GM18526 (cell line): ENCODE data around the gene IBTK.

Experiments
- POLR2A ChIP-seq: IDR thresholded peaks from 3 replicates; pipeline ENCODE4 v1.6.1; 2011; ENCODE audit not compliant: insufficient read length; ENCODE audit errors: extremely low read depth

IBTK gene

DNA sequence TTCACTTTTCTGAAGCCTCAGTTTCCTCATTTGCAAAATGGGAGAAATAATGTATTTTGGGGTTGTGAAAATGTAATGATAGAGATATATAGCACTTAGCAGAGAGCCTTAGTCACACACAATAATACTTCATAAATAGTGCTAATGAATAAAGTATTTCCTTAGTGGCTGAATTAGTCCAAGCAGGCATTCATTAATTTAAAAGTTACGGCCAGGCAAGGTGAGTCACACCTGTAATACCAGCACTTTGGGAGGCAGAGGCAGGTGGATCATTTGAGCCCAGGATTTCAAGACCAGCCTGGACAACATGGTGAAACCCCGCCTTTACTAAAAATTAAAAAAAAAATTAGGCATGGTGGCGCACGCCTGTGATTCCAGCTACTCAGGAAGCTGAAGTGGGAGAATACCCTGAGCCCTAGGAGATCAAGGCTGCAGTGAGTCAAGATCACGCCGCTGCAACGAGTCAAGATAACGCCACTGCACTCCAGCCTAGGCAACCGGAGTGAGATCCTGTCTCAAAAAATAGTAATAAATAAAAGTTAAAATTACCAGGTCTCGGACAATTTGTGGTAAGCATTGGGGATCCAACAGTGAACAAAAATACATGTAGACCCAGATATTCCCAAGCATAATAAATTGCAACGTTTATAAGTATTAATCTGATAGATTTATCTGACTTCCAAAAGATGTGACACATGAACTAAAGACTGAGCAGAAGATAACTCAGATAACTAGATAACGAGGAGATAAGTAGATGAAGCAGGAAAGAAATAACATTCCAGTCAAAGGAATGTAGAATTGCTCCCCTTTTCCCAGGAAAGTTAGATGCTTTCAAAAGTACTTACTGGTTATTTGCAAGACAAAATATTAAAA is 2.1 kb upstream of the IBTK start:
- no peak for TF ChIP-seq POLR2A

DNA sequence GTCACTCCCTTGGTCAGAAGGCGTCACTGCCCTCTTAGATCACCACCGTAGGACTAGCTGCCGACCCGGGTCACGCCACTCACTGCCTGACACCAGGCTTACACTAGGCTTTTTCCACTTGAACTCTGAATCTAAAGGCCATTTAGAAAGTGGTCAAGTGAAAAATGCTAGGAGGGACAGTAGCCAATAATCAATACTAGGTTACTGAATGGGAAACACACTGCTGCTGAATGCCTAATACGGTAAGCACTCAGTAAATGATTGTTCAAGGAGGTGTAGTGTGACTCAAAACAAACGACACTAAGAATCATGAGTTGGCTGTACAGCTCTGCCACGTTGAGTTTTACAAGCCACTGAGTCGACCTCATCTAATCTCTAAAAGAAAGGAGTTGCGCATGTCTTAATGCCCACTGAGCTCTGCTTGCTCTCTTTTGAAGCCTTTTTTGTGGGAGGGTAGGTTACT is 760 bp upstream of the IBTK start:
- no peak for TF ChIP-seq POLR2A

DNA sequence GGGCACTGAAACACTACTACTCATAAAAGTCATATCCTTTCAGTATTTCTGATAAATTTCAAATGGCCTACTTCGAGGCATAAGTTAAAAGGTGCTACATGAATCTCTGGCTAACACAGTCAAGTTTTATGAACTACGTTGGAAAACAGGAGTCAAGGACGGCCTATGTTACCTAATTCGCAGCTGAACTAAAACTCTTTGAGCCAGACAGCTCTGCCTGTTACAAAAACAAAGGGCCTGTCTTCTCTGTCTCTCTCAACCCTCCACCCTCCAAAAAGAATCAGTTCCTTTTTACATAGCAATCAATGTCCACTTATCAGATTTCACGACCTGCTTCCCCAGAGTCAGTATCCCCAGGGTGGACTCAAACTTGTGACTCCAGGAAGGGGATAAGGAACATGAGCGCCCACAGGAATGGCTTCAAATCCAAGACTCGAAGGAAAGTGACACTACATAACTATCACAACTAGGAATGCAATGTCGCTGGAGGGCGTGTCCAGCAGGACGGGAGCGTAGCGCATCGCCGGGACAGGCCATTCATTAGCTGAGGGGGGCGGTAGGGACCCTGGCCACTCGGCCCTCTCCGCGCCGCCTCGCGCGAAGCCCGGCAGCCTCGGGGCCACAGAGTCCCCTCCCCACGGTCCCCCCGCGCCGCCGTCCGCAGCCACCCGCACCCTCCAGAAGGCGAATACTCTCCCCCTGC is 591 bp downstream of the IBTK start:
- TF ChIP-seq POLR2A = no peak

DNA sequence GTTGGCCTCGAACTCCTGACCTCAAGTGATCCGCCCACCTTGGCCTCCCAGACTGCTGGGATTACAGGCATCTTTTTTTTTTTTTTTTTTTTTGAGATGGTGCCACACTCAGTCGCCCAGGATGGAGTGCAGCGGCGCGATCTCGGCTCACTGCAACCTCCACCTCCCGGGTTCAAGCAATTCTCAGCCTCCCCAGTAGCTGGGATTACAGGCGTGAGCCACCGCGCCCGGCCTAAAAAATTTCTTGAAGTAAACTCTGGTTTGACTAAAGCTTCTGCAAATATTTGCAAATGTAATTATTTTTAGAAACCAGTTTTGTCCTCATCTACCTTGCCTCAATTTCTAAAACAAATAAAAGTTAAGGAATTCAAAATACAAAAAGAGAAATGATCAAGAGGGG is 1.2 kb downstream of the IBTK start:
- no peak for TF ChIP-seq POLR2A

DNA sequence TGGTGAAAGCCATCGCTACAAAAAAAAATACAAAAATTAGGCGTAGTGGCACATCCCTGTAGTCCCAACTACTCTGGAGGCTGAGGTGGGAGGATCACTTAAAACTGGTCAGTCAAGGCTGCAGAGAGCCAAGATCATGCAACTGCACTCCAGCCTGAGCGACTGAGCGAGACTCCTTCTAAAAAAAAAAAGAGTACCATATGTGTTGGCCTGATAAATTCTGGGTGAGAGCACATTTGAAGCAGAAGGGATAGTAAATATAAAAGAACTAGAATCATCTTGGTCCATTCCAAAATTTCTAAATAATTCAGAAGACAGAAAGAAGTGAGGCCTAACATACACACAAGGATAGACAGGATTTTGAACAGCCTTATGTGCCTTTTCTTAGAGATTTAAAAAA is 2.2 kb downstream of the IBTK start:
- TF ChIP-seq POLR2A = no peak

DNA sequence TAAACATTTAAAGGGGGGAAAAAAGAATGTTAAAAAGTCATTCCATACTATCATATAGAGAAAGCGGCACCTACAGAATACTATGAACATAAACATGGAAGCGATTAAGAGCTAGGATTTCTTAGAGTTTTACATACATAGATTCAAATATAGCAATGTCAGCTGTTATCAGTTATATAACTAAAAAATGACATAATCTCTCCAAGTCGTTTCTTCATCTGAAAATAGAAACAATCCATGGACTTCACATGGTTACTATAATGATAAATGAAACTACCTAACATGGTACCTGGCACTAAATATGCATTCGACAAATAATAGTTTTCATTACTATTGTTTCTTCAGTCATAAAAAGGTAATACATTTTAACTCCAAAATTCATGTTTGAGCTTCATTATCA is 3.7 kb downstream of the IBTK start:
- TF ChIP-seq POLR2A = no peak

DNA sequence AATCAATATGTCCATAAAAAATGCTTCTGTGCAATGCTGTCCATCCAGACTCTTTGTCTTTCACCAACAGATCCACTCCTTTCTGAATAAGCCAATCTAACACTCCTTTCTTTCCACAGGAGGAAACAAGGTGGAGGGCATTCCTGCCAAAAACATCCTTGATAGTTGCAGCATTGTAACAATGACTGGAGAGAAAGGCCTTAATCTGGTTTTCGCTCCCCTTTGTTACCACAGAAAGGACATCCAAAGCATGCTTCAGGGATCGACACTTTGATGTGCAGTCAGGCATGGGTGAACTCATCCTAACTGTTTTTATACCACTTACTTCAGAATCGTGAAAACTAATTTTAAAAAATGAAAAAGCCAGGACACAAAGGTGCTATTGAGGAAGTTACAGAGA is 7.4 kb downstream of the IBTK start:
- no peak for TF ChIP-seq POLR2A

DNA sequence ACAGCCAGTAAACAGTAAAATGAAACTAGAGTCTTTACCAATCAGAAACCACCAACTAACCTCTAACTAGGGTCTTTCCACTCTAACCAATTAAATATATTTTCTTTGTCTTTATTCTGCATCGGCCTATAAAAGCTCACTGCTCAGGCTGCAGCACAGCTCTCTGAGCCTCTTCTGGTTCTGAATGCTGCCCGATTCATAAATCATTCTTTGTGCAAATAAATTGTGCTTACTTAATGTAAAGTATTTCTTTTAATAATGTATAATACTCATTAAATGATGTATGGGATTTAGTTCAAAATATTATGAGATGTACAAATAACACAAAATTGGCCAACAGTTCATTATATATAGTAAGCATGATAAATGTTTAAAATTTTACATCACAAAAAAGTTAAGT is 7.9 kb downstream of the IBTK start:
- no peak for TF ChIP-seq POLR2A

DNA sequence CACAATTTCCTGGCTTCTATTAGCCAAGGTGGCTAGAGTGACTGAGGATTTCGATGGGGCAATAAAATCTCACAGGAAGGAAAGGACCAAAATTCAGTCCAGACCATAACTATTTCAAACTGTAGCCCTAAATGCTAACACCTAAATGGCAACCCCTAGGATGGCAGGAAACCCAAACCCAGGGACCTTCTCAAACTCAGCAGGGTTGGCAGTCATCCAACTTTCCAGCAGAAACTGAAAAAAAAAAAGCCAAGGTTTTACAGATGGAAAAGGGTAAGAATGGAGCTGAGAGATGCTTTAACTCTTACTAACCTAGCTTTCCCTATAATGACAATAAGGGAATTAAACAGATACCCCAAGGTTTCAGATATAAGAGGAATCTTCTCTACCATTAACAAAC is 10.5 kb downstream of the IBTK start:
- no peak for TF ChIP-seq POLR2A

DNA sequence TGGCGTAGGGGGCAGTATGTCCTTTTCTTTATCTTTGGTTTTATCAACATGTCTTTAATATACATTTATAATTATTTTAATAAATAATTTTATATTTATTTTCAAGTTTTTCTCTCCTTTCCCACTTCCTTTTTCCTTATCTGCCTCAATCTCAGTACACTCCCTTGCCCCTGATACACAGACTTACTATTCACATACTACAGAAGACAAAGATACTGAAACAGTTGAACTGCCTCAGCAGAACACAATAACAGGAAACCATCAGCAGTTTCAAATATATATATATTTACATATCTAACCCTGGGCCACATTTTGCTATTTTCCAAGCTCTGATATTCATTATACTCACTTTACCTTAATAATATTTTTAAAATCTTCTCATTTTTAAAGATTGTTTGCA is 19.8 kb downstream of the IBTK start:
- TF ChIP-seq POLR2A = no peak

DNA sequence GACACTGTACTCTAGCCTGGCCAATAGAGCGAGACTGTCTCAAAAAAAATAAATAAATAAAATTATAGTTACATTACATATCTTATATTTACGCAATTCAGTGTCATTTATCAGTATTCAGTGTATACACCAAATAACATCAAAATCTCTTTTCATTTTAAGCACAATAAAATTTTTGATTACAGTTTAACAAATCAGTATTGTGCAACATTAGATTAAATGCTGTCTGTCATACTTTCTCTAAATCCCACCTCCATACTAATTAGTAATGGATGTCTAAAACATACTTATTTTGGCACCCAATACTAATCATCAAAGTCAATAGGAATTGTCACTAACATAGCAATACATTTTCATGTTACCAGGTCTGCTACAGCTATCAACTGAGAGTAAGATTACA is 27.4 kb downstream of the IBTK start:
- no peak for TF ChIP-seq POLR2A

DNA sequence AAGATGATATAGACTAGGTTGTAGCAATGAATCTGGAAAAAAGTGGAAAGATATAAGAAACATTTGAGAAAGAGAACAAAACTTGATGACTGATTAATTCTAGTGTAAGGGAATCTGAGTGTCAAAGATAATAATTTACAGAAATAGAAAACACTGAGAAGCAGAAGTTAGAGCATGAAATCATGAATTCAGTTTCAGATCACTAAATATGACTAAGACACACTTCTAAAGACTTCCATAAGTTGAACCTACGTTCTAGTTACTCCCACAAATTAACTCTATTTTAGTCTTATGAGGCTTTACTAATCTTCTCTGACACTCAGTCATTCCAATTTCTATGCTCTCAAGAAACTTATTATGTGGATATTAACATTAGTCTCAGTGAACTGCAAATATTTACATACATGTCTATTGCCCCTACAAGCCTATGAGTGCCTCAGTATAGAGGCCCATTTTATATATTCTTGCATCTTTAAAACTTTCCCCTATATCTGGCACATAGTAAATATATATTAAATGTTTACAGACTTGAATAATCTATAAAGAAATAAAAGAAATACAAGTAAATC is 30.4 kb downstream of the IBTK start:
- no peak for TF ChIP-seq POLR2A

DNA sequence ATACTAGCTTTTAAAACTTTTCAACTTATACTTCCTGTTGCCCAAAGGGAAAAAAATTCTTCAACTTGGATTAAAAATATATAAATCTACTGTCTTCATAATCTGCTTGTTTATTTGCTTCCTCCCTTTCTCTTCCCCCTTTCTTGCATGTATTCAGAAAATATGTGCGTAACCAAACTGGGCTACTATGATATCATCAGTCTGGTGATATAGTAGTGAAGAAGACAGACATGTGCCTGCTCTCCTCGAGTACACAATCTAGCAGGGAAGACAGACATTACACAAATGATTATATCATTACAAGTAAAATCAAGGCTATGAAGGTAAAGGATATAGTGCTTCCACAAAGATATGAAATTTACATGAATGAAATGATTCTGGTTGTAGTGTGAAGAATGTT is 31.0 kb downstream of the IBTK start:
- TF ChIP-seq POLR2A = no peak

DNA sequence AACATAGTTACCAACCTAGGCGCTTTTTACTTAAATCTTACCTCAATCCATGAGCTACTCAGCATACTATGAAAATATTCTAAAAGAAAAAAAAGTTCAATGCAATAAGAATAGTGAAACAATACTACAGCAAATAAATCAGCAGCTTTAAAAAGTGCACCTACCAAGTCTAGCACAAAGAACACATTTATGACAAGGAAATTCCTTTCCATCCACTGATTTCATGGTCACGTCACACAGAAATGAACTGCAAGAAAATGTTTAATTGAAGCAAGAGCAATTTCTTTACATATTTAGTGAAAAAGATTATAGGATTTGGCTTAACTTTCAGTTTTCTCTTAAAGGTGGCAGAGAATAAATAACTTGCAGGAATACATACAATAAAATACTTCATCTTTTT is 36.2 kb downstream of the IBTK start:
- no peak for TF ChIP-seq POLR2A

DNA sequence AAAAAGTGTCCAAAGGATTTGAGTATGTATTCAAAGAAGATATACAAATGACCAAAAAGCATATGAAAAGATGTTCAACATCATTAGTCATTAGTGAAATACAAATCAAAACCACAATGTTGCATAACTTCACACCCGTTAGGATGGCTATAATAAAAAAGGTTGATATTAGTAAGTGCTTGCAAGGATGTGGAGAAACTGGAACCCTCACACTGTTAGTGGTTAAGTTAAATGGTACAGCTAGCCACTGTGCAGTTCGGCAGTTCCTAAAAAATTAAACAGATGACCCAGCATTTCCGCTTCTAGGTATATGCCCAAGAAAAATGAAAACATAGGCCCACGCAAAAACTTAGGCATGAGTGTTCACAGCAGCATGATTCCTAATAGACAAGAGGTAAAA is 38.6 kb downstream of the IBTK start:
- no peak for TF ChIP-seq POLR2A

DNA sequence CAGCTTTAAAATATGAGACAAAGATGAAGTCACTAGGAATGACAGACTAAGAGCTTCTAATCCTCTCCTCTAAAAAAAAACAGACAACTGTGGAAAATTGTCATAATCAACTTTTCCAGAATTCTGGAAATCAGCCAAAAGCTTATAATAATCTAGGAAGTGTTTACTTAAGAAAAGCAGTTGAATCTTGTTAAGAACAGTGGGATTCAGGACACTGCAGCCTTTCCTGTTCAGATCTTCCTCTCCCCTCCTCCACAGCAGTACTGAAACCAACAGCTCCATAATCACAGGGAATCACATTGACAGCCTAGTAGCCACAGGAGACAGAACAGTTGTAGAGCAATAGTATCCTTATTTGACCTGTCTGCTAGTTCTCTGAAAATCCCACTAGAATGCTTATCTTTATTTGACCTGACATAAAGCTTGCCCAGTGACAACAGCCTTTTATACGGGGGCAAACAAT is 41.6 kb downstream of the IBTK start:
- TF ChIP-seq POLR2A = no peak

DNA sequence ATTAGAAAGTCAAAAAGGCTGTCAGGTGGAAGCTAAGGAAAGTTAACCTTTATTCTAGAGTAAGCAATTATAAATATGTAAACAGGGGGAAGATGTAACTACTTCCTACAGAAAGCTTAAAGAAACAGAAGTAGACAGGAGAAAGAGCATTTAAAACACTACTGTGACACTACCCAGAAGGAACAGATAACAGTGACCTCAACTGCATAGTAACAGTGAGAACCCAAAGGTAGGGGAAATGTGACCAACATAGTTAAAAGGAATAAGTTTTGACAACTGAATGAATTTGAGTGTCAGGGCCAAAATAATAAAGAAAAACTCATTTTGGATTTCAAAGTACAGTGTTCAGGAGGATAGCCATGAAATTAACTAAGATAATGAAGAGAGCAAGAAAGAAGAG is 43.5 kb downstream of the IBTK start:
- TF ChIP-seq POLR2A = no peak

DNA sequence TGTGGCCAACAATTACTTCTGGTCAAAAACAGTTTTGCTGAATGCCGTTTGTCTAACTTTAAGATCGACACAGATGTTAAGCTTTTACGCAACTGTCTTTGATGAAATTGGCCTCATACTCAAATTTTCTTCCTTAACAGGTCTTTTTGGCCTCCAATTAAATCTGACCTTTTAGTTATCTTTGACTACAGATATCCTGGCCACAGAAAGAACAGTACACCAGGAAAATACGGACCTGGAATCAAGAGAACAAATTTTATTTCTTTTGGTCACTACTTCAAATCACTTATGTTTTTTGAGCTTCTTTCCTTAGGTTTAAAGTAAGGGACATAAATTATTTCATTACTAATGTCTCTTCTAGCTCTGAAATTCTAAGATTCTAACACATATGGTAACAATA is 49.8 kb downstream of the IBTK start:
- TF ChIP-seq POLR2A = no peak
